Neural cell (in vitro differentiated cells): Measurements from ENCODE around the gene CACNA1I. TPM values are rescaled to one million over a fixed set of nuclear protein-coding genes. Genes with fewer than 3 reads are reported as not detected.

Experiments
- H2AFZ ChIP-seq: fragments of 200-600, 300-800 bp; sonication (generic), shearing (Covaris generic); 2 replicates; pipeline ENCODE4 v1.6.0; 2014; ENCODE audit warnings: low read depth, mild to moderate bottlenecking, antibody characterized with exemption, low read length, moderate library complexity
- H3F3A ChIP-seq: fragments of 200-600 bp; shearing (Covaris generic); 2 replicates; pipeline ENCODE4 v1.6.1; 2016; ENCODE audit warnings: mild to moderate bottlenecking, moderate library complexity, mixed read lengths, antibody characterized with exemption, low read length; ENCODE audit not compliant: insufficient read depth, poor library complexity, severe bottlenecking
- H3K27ac ChIP-seq: fragments of 200-600, 300-800 bp; sonication (generic), shearing (Covaris generic); 2 replicates; pipeline ENCODE4 v1.5.1; 2014; ENCODE audit warnings: mild to moderate bottlenecking, low read length, moderate library complexity
- H3K27me3 ChIP-seq: fragments of 300-800, 200-600 bp; sonication (generic), shearing (Covaris generic); 2 replicates; pipeline ENCODE4 v1.6.0; 2014; ENCODE audit warnings: mild to moderate bottlenecking, low read depth, low read length, moderate library complexity; ENCODE audit not compliant: insufficient read depth
- H3K36me3 ChIP-seq: fragments of 300-800, 200-600 bp; sonication (generic), shearing (Covaris generic); 2 replicates; pipeline ENCODE4 v1.5.1; 2014; ENCODE audit warnings: mild to moderate bottlenecking, antibody characterized with exemption, low read length, moderate library complexity; ENCODE audit not compliant: insufficient read depth
- H3K4me2 ChIP-seq: fragments of 300-800, 200-600 bp; sonication (generic), shearing (Covaris generic); 2 replicates; pipeline ENCODE4 v1.6.0; 2014; ENCODE audit warnings: mild to moderate bottlenecking, low read length
- H3K4me3 ChIP-seq: fragments of 300-800, 200-600 bp; sonication (generic), shearing (Covaris generic); 2 replicates; pipeline ENCODE4 v1.5.1; 2014; ENCODE audit warnings: mild to moderate bottlenecking, low read length, moderate library complexity
- H3K79me2 ChIP-seq: fragments of 200-600 bp; shearing (Covaris generic); replicated peaks from 2 replicates; pipeline ENCODE4 v1.6.0; 2014; ENCODE audit warnings: mild to moderate bottlenecking, low read length, moderate library complexity; ENCODE audit not compliant: insufficient read depth
- H3K9ac ChIP-seq: fragments of 300-800, 200-600 bp; sonication (generic), shearing (Covaris generic); 2 replicates; pipeline ENCODE4 v1.6.1; 2016; ENCODE audit warnings: mild to moderate bottlenecking, low read length, mixed read lengths
- H3K9me2 ChIP-seq: fragments of 200-600 bp; shearing (Covaris generic); 2 replicates; pipeline ENCODE4 v1.6.1; 2016; ENCODE audit warnings: mild to moderate bottlenecking, low read length, mixed read lengths; ENCODE audit not compliant: insufficient read depth
- H3K9me3 ChIP-seq: fragments of 200-600, 300-800 bp; sonication (generic), shearing (Covaris generic); 2 replicates; pipeline ENCODE4 v1.6.1; 2016; ENCODE audit warnings: mild to moderate bottlenecking, mixed run types, low read length, moderate library complexity, mixed read lengths
- H4K20me1 ChIP-seq: fragments of 200-600 bp; shearing (Covaris generic); 2 replicates; pipeline ENCODE4 v1.6.1; 2016; ENCODE audit warnings: mild to moderate bottlenecking, mixed run types; ENCODE audit not compliant: insufficient read depth
- CTCF ChIP-seq: fragments of 450-650 bp; IDR thresholded peaks from 2 replicates; pipeline ENCODE4 v1.5.1; 2014; ENCODE audit warnings: antibody characterized with exemption, mild to moderate bottlenecking, moderate library complexity; ENCODE audit not compliant: poor library complexity, severe bottlenecking
- EP300 ChIP-seq: fragments of 450-650 bp; conservative IDR thresholded peaks from 2 replicates; pipeline ENCODE4 v1.6.1; 2014; ENCODE audit warnings: antibody characterized with exemption, mild to moderate bottlenecking, moderate library complexity; ENCODE audit not compliant: poor library complexity, severe bottlenecking
- EZH2 ChIP-seq: fragments of 200-600, 300-800 bp; shearing (Covaris generic), sonication (generic); IDR thresholded peaks from 2 replicates; pipeline ENCODE4 v1.6.1; 2014; ENCODE audit warnings: antibody characterized with exemption, low read length, borderline replicate concordance, mild to moderate bottlenecking; ENCODE audit not compliant: insufficient read depth, poor library complexity, severe bottlenecking
- MXI1 ChIP-seq: fragments of 450-650 bp; conservative IDR thresholded peaks from 2 replicates; pipeline ENCODE4 v1.6.1; 2014; ENCODE audit warnings: antibody characterized with exemption, mild to moderate bottlenecking; ENCODE audit not compliant: poor library complexity, severe bottlenecking
- POLR2AphosphoS5 ChIP-seq: IDR thresholded peaks from 2 replicates; pipeline ENCODE4 v1.6.1; 2012
- RAD21 ChIP-seq: fragments of 450-650 bp; conservative IDR thresholded peaks from 2 replicates; pipeline ENCODE4 v1.6.1; 2014; ENCODE audit warnings: antibody characterized with exemption, mild to moderate bottlenecking, moderate library complexity
- REST ChIP-seq: IDR thresholded peaks from 2 replicates; pipeline ENCODE4 v1.6.1; 2012; ENCODE audit warnings: borderline replicate concordance
- SMC3 ChIP-seq: fragments of 450-650 bp; conservative IDR thresholded peaks from 2 replicates; pipeline ENCODE4 v1.6.1; 2014; ENCODE audit warnings: antibody characterized with exemption, mild to moderate bottlenecking, moderate library complexity; ENCODE audit not compliant: poor library complexity
- TAF1 ChIP-seq: IDR thresholded peaks from 2 replicates; pipeline ENCODE4 v1.6.1; 2012; ENCODE audit warnings: low read depth
- polyA plus RNA-seq: library from polyadenylated mRNA; depleted of rRNA; stranded (reverse); fragments of >200 nt; gene quantifications from 2 replicates; pipeline ENCODE4 v1.2.3, GENCODE V29; 2014

CACNA1I gene
- polyA plus RNA-seq, 1 donor from 2014 or later = 1.9 TPM

- H3K79me2 ChIP-seq = peaks cover 26% of the 10 kb centered on the region
- peak overlapping the region; percentile 29 for H3K27ac ChIP-seq
- H3K4me2 ChIP-seq = no peak overlapping the region
- peaks cover 10% of the 10 kb centered on the region for H4K20me1 ChIP-seq
- no peaks in the 10 kb centered on the region for H3F3A ChIP-seq
- H3K4me3 ChIP-seq = peak overlapping the region; percentile 75
- TF ChIP-seq SMC3 (peak; percentile 33), CTCF (peak; percentile 40), EP300 (no peak), RAD21 (peak; percentile 16)
- H2AFZ ChIP-seq = no peak overlapping the region
- no peaks in the 10 kb centered on the region for H3K36me3 ChIP-seq
- H3K9ac ChIP-seq = peak overlapping the region; percentile 89
- no peaks in the 10 kb centered on the region for H3K9me3 ChIP-seq
- H3K9me2 ChIP-seq = no peaks in the 10 kb centered on the region
- no peaks in the 10 kb centered on the region for H3K27me3 ChIP-seq
Observed at GRCh38 chr22:39530692-39531331, 39.7 kb upstream of the CACNA1I start.

- Histone ChIP-seq H4K20me1 (peaks cover 10% of the 10 kb centered on the region), H2AFZ (peak within 1 kb of the TSS; percentile 53), H3F3A (no peaks in the 10 kb centered on the region), H3K9me2 (no peaks in the 10 kb centered on the region), H3K79me2 (peaks cover 23% of the 10 kb centered on the region), H3K27ac (peak within 1 kb of the TSS; percentile 82), H3K4me2 (peak within 1 kb of the TSS; percentile 82), H3K36me3 (no peaks in the 10 kb centered on the region), H3K27me3 (no peaks in the 10 kb centered on the region), H3K9me3 (no peaks in the 10 kb centered on the region), H3K9ac (peak within 1 kb of the TSS; percentile 89), H3K4me3 (peak within 1 kb of the TSS; percentile 75)
- TF ChIP-seq EZH2 (no peak), TAF1 (no peak), POLR2AphosphoS5 (peak; percentile 81), EP300 (peak; percentile 49), CTCF (no peak), RAD21 (peak; percentile 18), REST (peak; percentile 52), SMC3 (peak; percentile 27), MXI1 (peak; percentile 89)
Observed at GRCh38 chr22:39532215-39533073, 38.1 kb upstream of the CACNA1I start, which contains the start of gene RPS19BP1. Gene RPS19BP1 (minus strand): TSS chr22:39532748. CDS start chr22:39532738, 10 bp downstream.
